Muscle layer of colon (tissue), 2 donors: ENCODE measurements around the gene GNL3.
"Not testable (repeated sequence)": the region's sequence is repeated elsewhere in the genome, so short reads cannot be mapped to it uniquely, and the experiment has no call there.

Experiments used
- H3K27ac ChIP-seq: one replicate; pipeline ENCODE4 v1.7.0; 2013; ENCODE audit warnings: low read depth, mild to moderate bottlenecking, low read length, moderate library complexity
- H3K27me3 ChIP-seq, 2 donors: one replicate each; pipeline ENCODE4 v1.7.0; 2013; ENCODE audit warnings: low read length in 2 of 2, mild to moderate bottlenecking in 2 of 2; ENCODE audit not compliant: insufficient read depth in 2 of 2, control insufficient read depth in 1 of 2
- H3K36me3 ChIP-seq: one replicate; pipeline ENCODE4 v1.7.0; 2013; ENCODE audit warnings: mild to moderate bottlenecking, low read length; ENCODE audit not compliant: insufficient read depth
- H3K4me1 ChIP-seq: one replicate; pipeline ENCODE4 v1.7.0; 2013; ENCODE audit warnings: mild to moderate bottlenecking, low read length; ENCODE audit not compliant: insufficient read depth
- H3K4me3 ChIP-seq, 2 donors: one replicate each; pipeline ENCODE4 v1.7.0; 2013; ENCODE audit warnings: low read length in 2 of 2, low read depth in 1 of 2, mild to moderate bottlenecking in 1 of 2, moderate library complexity in 1 of 2
- H3K9ac ChIP-seq: one replicate; pipeline ENCODE4 v1.7.0; 2013; ENCODE audit warnings: low read length
- H3K9me3 ChIP-seq: one replicate; pipeline ENCODE4 v1.7.0; 2013; ENCODE audit warnings: mild to moderate bottlenecking, low read length
- donor health status: abdominal sarcoma.
- donor health status: Adenocarcinoma of cecum.

Gene GNL3

DNA sequence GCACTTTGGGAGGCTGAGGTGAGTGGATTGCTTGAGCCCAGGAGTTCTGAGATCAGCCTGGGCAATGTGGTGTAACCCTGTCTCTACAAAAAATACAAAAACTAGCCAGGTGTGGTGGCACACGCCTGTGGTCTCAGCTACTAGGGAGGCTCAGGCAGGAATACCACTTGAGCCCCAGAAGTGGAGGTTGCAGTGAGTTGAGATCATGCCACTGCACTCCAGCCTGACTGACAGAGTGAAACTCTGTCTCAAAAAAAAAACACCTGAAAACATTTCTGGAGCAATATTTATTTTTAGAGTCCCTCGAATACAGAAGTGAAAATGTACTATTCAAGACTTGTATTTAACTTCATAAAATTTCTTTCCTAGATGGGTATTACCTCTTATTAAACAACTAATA is 24.7 kb downstream of the GNL3 start:
- Histone ChIP-seq H3K9me3 (no peaks in the 10 kb centered on the region), H3K4me1 (peaks cover 14% of the 10 kb centered on the region), H3K4me3 (no peak overlapping the region), H3K36me3 (peaks cover 18% of the 10 kb centered on the region), H3K27me3 (no peaks in the 10 kb centered on the region), H3K27ac (no peak overlapping the region), H3K9ac (no peak overlapping the region)

DNA sequence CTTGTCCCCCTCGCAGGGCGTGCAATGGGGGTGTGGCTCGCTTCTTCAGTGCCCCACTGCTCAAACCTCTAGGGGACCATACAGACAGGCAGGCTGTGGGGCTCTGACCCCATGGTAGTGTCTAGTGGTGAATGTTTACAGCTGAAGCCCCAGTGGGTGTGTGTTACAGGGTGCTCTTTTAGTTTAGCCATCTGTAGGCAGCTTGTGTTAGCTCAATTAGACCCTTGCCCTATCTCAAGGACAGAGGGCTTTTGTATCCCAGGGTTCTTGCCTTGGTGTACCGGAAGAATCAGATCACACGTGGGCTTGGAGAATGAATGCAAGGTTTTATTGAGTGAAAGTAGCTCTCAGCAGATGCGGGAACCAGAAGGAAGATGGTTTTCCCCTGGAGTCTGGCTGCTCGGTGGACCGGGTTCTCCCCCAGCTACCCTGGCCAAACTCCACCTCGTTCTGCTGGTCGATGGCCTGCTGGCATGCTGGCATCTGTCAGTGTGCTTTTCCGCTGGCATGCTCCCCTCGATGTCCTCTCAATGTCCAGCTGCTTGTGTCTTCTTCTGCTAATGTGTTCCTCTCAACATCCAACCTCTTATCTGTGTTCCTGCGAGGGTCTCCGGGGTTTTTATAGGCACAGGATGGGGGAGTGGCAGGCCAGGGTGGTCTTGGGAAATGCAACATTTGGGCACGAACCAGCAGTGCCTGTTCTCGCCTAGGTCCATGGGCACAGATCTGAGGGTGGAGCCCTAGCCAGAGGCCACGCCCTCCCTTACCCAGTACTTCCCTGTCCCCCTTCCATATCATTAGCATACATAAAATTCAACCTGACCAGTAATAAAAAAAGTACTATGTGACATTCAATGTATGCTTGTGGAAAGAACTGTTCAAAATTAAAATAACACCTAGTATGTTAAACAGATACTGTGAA is 26.7 kb downstream of the GNL3 start:
- H3K4me1 ChIP-seq, result peaks cover 4% of the 10 kb centered on the region
- H3K36me3 ChIP-seq, result peaks cover 17% of the 10 kb centered on the region
- no peak overlapping the region for H3K4me3 ChIP-seq
- H3K9me3 ChIP-seq, result no peaks in the 10 kb centered on the region
- no peak overlapping the region for H3K9ac ChIP-seq
- no peaks in the 10 kb centered on the region for H3K27me3 ChIP-seq
- no peak overlapping the region for H3K27ac ChIP-seq

DNA sequence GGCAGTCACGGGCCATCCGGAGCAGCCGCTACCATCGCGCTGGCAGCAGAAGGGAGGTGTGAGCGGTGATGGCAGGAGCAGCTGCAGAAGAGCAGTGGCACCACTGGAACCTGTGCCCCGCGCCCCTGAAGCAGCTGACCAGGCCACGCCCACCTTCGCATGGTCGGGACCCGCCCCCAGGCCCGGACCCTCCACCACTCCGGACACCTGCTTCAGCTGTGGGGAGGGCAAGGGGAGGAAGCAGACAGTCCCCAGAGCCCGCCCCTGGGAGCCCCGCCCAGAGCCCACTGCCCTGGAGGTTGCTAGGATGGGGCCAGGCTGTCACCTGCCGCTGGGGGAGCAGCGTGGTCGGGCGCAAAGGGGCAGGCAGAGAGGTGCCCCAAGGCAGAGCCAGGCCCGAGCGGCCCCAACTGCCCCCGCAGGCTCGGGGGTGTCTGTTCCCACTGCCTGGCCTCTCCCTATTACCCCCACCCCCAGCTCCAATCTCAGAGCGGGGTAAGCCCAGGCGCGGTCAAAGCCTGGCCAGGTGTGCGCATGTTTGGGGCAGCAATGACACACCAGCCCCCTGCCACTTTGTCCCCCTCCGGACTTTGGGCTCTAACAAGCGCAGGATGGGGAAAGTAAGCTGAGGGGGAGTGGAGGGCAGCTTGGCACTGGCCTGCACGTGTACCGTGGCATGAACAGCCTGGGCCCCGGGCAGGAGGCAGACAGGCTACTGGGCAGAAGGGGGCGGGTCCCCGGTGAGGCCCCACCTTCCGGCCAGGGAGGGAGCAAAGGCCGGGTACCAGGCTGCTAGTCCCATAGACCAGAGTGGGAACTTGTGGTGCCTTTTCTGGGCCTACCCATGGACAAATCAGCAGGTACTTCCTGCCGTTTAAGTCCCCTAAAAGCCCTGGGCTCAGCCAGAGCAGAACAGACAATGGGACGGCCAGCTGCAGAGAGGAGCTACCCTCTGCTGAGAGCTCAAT is 28.8 kb downstream of the GNL3 start:
- Histone ChIP-seq H3K36me3 (peaks cover 5% of the 10 kb centered on the region), H3K4me1 (no peaks in the 10 kb centered on the region), H3K9me3 (no peaks in the 10 kb centered on the region), H3K27me3 (no peaks in the 10 kb centered on the region), H3K9ac (no peak overlapping the region), H3K27ac (no peak overlapping the region), H3K4me3 (no peak overlapping the region)

DNA sequence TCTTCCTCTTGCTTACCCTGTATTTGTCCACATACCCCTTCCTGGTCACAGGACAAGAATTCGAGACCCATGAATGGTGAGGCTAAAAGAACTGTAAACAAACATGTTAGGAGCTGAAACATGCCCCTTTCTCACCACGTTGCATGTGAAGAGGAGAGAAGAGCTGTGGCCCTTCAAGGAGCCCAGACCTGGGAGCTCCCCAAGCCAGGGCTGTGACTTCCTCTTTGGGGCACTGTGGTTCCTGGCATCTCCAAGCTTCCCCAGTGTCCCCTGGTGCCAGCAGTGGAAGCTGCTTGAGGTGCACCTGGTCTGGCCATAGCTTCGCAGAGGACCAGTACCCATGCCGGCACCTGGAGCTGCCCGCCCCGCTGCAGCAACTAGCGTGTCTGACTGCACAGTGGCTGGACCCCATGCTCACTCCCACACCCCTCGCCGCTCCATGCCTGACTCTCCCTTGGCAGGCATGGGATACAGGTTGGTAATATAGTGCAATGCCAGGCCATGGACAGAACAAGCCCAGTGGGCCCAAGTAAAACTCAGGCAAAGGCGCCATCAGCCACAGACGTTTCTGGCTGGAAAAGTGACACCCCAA is 30.0 kb downstream of the GNL3 start:
- H3K9me3 ChIP-seq, result no peaks in the 10 kb centered on the region
- H3K36me3 ChIP-seq, result peaks cover 5% of the 10 kb centered on the region
- no peaks in the 10 kb centered on the region for H3K27me3 ChIP-seq
- H3K4me1 ChIP-seq, result no peaks in the 10 kb centered on the region
- no peak overlapping the region for H3K4me3 ChIP-seq
- no peak overlapping the region for H3K27ac ChIP-seq
- no peak overlapping the region for H3K9ac ChIP-seq

GRCh38 chr3:52719618-52720017 is 33.8 kb downstream of the GNL3 start:
- Histone ChIP-seq H3K4me3 (no peak overlapping the region), H3K4me1 (no peaks in the 10 kb centered on the region), H3K36me3 (peaks cover 5% of the 10 kb centered on the region), H3K9me3 (no peaks in the 10 kb centered on the region), H3K9ac (no peak overlapping the region), H3K27ac (no peak overlapping the region), H3K27me3 (no peaks in the 10 kb centered on the region)

DNA sequence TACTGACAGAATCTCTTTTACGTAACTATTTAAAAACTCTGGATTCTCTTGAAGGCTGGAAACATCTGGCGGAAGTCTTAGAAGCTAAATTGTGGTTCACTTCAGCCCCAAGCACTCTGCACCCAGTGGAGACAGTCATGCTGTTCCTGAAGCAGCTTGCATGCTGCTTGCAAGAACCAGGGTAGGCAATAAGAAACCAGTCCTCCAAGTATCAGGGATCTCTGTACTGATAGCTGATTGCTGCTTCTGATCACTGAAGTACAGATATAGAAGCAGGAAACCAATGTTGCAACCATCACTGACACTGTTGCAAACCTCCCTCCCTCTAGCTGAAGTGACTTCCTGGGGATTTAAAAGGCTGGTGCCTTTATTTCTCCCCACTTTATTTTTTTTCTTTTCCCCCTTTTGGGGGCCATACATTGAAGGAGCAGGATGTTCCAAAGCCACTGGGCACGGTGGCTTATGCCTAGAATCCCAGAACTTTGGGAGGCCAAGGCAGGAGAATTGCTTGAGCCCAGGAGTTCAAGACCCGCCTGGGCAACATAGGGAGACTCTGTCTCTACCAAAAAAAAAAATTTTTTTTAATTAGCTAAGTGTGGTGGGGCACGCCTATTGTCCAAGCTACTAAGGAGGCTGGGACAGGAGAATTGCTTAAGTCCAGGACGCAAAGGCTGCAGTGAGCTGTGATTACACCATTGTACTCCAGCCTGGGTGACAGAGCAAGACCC is 35.3 kb downstream of the GNL3 start:
- H3K4me3 ChIP-seq, result no peak overlapping the region
- peaks cover 5% of the 10 kb centered on the region for H3K36me3 ChIP-seq
- no peaks in the 10 kb centered on the region for H3K9me3 ChIP-seq
- no peaks in the 10 kb centered on the region for H3K27me3 ChIP-seq
- H3K4me1 ChIP-seq, result no peaks in the 10 kb centered on the region
- no peak overlapping the region for H3K27ac ChIP-seq
- no peak overlapping the region for H3K9ac ChIP-seq

DNA sequence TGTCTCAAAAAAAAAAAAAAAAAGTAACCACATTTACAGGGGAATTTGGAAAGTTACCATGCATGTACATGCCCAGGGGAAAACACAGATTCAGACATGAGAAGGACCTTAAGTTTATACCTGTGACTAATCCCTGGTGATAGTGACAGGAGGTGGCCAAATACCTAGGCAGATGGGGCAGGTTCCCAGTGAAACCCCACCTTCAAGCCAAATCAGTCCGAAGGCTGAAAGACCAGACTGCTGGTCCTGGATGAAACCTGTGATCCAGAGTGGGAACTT is 35.8 kb downstream of the GNL3 start:
- H3K36me3 ChIP-seq, result peaks cover 5% of the 10 kb centered on the region

GRCh38 chr3:52722491-52722890 is 36.7 kb downstream of the GNL3 start:
- Histone ChIP-seq H3K4me1 (no peaks in the 10 kb centered on the region), H3K27me3 (no peaks in the 10 kb centered on the region), H3K27ac (no peak overlapping the region), H3K36me3 (peaks cover 5% of the 10 kb centered on the region), H3K9me3 (no peaks in the 10 kb centered on the region), H3K4me3 (no peak overlapping the region), H3K9ac (no peak overlapping the region)

More for the DNA sequence above, 35.8 kb downstream of the GNL3 start:
- Histone ChIP-seq H3K27me3 (no peaks in the 10 kb centered on the region), H3K4me3 (no peak overlapping the region), H3K9me3 (no peaks in the 10 kb centered on the region), H3K9ac (no peak overlapping the region), H3K27ac (no peak overlapping the region), H3K4me1 (no peaks in the 10 kb centered on the region)

GRCh38 chr3:52723935-52724334 is 38.1 kb downstream of the GNL3 start:
- H3K4me1 ChIP-seq, result no peaks in the 10 kb centered on the region
- H3K27me3 ChIP-seq, result no peaks in the 10 kb centered on the region
- no peak overlapping the region for H3K9ac ChIP-seq
- peaks cover 2% of the 10 kb centered on the region for H3K36me3 ChIP-seq
- H3K9me3 ChIP-seq, result no peaks in the 10 kb centered on the region
- H3K27ac ChIP-seq, result no peak overlapping the region
- no peak overlapping the region for H3K4me3 ChIP-seq

- H3K27me3 ChIP-seq, result no peaks in the 10 kb centered on the region
- H3K9me3 ChIP-seq, result no peaks in the 10 kb centered on the region
- H3K9ac ChIP-seq, result no peak overlapping the region
- H3K27ac ChIP-seq, result no peak overlapping the region
- H3K36me3 ChIP-seq, result no peaks in the 10 kb centered on the region
- no peaks in the 10 kb centered on the region for H3K4me1 ChIP-seq
- no peak overlapping the region for H3K4me3 ChIP-seq
Observed at GRCh38 chr3:52724511-52724910, 38.7 kb downstream of the GNL3 start.

GRCh38 chr3:52728753-52729152 is 42.9 kb downstream of the GNL3 start:
- H3K4me3 ChIP-seq, H3K9me3 ChIP-seq, H3K4me1 ChIP-seq, H3K27me3 ChIP-seq, H3K27ac ChIP-seq, H3K9ac ChIP-seq: not testable (repeated sequence)
- H3K36me3 ChIP-seq, result peaks cover 20% of the 10 kb centered on the region
